ENCODE results near the gene PNCK.

PNCK gene

GRCh38 chrX:153651540-153652079, 22.0 kb downstream of the PNCK start:
- DNase-seq, result no peak

GRCh38 chrX:153650959-153651358, 22.7 kb downstream of the PNCK start:
- DNase-seq, result no peak

- no peak for DNase-seq
These were observed 23.5 kb downstream of the PNCK start for GRCh38 chrX:153649915-153650782.

GRCh38 chrX:153649178-153649914, 24.3 kb downstream of the PNCK start:
- DNase-seq, result peak; percentile 22

DNA sequence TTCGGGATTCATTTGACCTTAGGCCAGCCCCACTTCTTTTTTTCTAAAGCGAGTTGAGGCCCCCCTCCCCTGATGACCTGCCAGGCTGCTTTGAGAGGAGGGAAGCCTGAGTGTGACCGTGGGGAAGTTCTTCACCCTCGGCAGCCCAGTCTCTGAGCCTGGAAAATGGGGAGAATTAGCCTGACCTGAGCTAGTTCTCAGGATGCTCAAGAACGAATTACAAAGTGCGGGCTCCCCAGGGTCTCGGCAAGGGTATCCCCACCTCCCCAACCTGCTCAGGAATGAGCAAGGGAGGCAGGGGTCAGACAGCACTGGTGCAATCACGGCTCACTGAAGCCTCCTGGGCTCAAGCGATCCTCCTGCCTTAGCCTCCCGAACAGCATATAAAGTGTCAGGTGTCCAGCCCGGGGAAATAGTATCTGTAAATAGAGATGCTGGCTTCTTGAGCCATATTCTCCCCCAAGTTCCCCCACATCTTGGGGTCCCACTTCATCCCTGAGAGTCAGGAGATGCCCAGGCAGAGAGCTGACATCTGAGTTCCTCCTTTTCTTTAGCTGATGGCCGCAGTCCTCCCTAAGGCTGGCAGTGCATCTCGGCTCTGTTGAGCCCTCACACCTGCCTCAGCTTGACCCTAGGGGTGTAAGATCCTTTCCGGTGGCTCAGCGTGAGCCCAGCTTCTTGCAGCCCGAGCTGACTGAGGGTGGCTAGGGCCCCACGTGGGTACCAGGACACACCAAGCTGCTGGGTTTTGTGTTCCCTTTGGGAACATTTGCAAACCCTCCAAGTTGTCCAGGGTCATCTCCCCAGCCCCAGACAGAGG, 25.0 kb downstream of the PNCK start:
- DNase-seq, result no peak

DNA sequence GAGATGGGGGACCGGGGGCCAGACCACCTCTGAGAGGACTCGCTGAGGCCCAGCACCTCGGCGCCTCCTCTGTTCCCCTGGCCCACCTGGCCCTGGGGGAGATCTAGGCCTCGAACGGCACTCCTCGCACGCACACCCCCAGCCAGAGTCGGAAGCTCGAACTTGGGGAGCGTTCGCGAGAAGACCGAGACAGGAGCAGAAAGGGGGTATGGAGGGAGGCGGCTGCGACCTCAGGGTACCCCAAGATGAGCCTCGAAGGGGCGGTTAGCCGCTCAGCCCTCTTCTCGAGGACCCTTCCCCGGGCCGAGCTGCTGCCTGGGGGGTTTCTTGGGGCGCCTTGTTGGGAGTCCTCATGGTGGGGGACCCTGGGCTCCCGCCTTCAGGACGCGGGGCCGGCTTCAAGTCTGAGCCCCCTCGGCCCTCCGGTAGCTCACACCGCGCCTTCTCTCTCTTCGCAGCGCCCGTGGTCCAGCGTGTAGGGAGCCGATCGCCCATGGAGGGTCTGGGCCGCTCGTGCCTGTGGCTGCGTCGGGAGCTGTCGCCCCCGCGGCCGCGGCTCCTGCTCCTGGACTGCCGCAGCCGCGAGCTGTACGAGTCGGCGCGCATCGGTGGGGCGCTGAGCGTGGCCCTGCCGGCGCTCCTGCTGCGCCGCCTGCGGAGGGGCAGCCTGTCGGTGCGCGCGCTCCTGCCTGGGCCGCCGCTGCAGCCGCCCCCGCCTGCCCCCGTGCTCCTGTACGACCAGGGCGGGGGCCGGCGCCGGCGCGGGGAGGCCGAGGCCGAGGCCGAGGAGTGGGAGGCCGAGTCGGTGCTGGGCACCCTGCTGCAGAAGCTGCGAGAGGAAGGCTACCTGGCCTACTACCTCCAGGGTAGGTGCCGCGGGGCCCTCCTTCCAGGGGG, 25.9 kb downstream of the PNCK start:
- no peak for DNase-seq

GRCh38 chrX:153646620-153647373, 26.8 kb downstream of the PNCK start, which contains the start of gene DUSP9:
Gene DUSP9 (plus strand): TSS chrX:153647203. CDS start chrX:153647954, 751 bp downstream.
- DNase-seq, result no peak

DNA sequence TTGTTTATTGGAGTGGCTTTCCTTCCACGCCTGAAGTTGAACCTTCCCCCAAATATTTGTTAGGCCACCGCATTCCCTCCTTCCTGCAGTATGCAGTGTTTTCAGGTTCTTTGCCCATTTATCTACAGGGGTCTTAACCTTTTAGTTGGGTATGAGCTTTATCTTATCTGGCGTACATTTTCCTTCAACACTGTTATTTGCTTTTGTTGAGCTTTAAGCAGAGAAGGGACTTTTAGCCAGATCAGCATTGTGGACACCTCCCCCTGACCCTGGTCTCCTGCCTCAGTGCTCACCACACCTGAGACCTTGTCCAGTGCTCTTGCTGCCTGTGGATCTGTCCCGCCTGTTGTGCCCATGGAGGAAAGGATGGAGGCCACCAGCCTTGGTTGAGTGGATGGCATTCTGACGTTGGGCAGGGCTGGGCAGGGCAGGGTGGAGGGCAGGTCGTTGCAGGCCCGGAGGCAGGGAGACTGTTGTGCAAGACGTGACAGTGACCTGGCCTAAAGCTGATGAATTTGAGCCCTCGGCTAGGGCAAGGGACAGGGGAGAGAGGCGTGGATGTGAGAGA, 27.6 kb downstream of the PNCK start:
- no peak for DNase-seq

GRCh38 chrX:153645151-153645550, 28.5 kb downstream of the PNCK start:
- no peak for DNase-seq

DNA sequence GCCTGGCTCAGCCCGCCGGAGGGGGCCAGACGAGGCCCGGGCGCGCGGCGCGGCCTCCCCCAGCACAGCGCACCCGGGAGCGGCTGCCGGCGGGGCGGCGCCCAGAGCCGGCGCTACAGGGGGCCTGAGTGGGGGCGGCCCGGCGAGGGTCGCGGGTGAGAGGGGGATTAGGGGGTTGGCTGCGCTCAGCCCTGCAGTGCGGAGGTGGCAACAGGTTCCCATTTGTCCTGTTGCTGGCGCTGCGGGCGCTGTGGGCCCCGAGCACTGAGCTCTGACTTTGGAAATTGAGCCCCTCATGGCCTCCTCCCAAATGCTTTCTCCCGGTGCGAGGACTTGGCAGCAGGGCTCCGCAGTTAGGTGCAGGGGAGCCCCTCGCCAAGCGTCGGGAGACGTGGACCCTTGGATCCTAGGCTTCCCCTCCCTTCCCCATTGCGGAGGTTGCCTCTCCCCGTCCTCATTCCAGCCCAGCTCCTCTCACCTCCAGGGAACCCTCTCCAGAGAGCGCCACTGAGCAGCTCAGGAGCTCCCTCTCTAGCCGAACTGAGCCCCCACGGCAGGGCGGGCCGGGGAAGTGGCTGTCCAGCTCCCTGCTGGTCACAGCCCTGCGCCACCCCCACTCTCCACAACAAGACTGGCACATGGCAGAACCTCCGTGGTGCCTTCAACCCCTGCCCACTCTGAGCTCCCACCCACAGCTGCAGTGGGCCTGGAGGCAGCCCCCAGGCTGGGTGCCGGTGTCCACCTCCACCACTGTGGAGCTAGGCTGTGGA, 29.1 kb downstream of the PNCK start:
- DNase-seq, result no peak

- DNase-seq, result no peak
These were observed 29.9 kb downstream of the PNCK start for GRCh38 chrX:153643431-153644351.

DNA sequence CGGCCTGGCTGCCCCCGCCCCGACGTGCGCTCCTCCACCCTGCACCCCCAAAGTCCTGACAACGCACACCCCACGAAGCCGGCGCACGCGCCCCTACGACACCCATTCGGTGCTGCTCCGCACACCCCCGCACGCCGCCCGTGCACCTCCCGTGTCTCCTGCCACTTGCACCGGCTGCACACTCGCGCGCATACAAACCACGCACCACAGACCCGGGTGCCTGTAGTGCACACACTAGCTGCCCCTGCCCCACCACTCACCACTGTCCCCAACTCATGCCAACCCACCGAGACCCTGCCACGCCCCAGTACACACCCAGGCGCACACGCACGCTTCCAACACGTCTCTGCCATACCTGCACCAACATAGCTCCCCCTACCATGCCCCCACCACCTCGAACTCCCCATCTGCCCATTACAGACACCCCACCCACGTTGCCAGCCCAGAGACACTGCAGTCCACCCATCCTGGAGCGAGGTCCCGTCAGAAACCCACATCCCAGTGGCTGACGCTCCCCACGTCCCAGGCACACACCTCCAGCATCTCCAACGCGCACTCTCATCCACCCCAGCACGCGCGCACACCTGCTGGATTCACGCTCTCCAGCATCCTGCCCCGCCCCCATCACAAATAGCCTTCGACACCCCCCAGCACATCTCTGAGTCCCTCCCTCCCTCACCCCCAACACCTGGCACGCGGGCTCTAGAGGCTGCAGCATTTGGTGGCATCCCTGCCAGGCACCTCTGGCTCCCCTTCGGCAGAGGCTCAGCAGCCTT, 30.8 kb downstream of the PNCK start:
- DNase-seq, result no peak

- DNase-seq, result no peak
These were observed 31.5 kb downstream of the PNCK start for GRCh38 chrX:153642051-153642654.

- DNase-seq, result no peak
These were observed 32.0 kb downstream of the PNCK start for GRCh38 chrX:153641627-153642026.

GRCh38 chrX:153640736-153641575, 32.7 kb downstream of the PNCK start:
- no peak for DNase-seq

GRCh38 chrX:153640045-153640686, 33.4 kb downstream of the PNCK start:
- no peak for DNase-seq

Measured in activated CD4-positive, alpha-beta T cell treated with anti-CD3 and anti-CD28 coated beads, Interleukin-2, amount 50 U/mL, for 16 hours (primary cell).